Psoas muscle (tissue), 8 donors: ENCODE results near the gene GRM1. TPM values are rescaled to one million over a fixed set of nuclear protein-coding genes. Genes with fewer than 3 reads are reported as not detected.

Source experiments
- ATAC-seq, 4 donors: fragments of 200-7000 bp; cut with Tn5 transposase; one replicate each; pipeline ENCODE4 v1.9.1; 2020; ENCODE audit warnings: moderate library complexity in 3 of 4, mild to moderate bottlenecking in 2 of 4
- DNase-seq, 2 donors: peaks; one replicate each; pipeline ENCODE4 v3.0.0-alpha.2; 2020
- H3K27ac ChIP-seq: fragments of 200-600 bp; one replicate; pipeline ENCODE4 v1.8.0; 2022
- H3K27me3 ChIP-seq, 3 donors: fragments of 200-600 bp in 1 of 3; one replicate each; pipeline versions ENCODE4 v1.6.1 to v1.8.0; 2013 to 2022; ENCODE audit warnings: low read length in 2 of 3, mild to moderate bottlenecking in 2 of 3, moderate library complexity in 1 of 3; ENCODE audit not compliant: insufficient read depth in 3 of 3
- H3K36me3 ChIP-seq, 2 donors: fragments of 200-600 bp in 1 of 2; one replicate each; pipeline versions ENCODE4 v1.6.1 to v1.8.0; 2013 to 2022; ENCODE audit warnings: low read depth in 1 of 2, mild to moderate bottlenecking in 1 of 2, moderate library complexity in 1 of 2; ENCODE audit not compliant: insufficient read depth in 1 of 2
- H3K4me1 ChIP-seq: fragments of 200-600 bp; one replicate; pipeline ENCODE4 v1.8.0; 2022
- H3K4me3 ChIP-seq: fragments of 200-600 bp; one replicate; pipeline ENCODE4 v1.8.0; 2022; ENCODE audit warnings: mild to moderate bottlenecking
- H3K9me3 ChIP-seq: fragments of 200-600 bp; one replicate; pipeline ENCODE4 v1.8.0; 2022
- WGBS, 3 donors: extraction: QIAGEN DNeasy Blood & Tissue Kit; methylation state at CpG; one replicate each; pipeline versions ENCODE4 v1.1.6 to v1.1.7; 2013; 5-methylcytosine and 5-hydroxymethylcytosine counted together
- intact Hi-C, 2 donors: fragments of 100-400 bp; cut with DNase I; formaldehyde crosslinking; loops; one replicate each; pipeline versions ENCODE4 v1.11.0 to v1.14.2; 2022
- polyA plus RNA-seq, 3 donors: library from polyadenylated mRNA; stranded (reverse); fragments of 200-250 nt; gene quantifications; one replicate each; pipeline ENCODE4 v1.2.3, GENCODE V29; 2013
- total RNA-seq, 4 donors: library from RNA; stranded (reverse); fragmentation: NEBNext Ultra II Directional in 2 of 4; extraction: Animal tissue kit (Norgen Biotek cat#: 25700) in 2 of 4; gene quantifications; one replicate each; pipeline versions ENCODE4 v1.2.1 to v1.2.4, GENCODE V29; 2021 to 2023
- TF ChIP-seq, protein P1 (sequence below): fragments of 200-600 bp; IDR thresholded peaks from one replicate; pipeline ENCODE4 v1.8.0; 2022; ENCODE audit warnings: antibody characterized with exemption
- donor health status: healthy with polysubstance abuse.
- donor health status: DM: no; HTN: no; CAD: no; lungs with moderate emphysema.
- donor health status: Bipolar disorder and iron deficiency.
- donor health status: healthy.
- donor health status: DM: yes; HTN: yes; CAD: no.
- donor health status: DM: no; HTN: no; CAD: no.
- donor health status: DM: no; HTN: no; CAD: no.
- donor health status: DM: yes; HTN: yes; CAD: no.

Gene GRM1
- total and polyA plus RNA-seq, 7 donors: 0.03 to 2.6 (median 0.07) TPM; not detected in 4

GRCh38 chr6:146103416-146104072, 74.7 kb downstream of the GRM1 start:
- H3K27me3 ChIP-seq: no peaks in the 10 kb centered on the region
- no peaks in the 10 kb centered on the region for H3K9me3 ChIP-seq
- no peak overlapping the region for H3K27ac ChIP-seq
- H3K36me3 ChIP-seq: no peaks in the 10 kb centered on the region
- H3K4me1 ChIP-seq: no peaks in the 10 kb centered on the region
- ATAC-seq (no peak), DNase-seq (no peak)
- H3K4me3 ChIP-seq: no peak overlapping the region
- WGBS, 3 donors: 67 to 76% (median 72%) methylated on average over 3 of the region's 3 CpGs
- TF ChIP-seq, protein P1, sequence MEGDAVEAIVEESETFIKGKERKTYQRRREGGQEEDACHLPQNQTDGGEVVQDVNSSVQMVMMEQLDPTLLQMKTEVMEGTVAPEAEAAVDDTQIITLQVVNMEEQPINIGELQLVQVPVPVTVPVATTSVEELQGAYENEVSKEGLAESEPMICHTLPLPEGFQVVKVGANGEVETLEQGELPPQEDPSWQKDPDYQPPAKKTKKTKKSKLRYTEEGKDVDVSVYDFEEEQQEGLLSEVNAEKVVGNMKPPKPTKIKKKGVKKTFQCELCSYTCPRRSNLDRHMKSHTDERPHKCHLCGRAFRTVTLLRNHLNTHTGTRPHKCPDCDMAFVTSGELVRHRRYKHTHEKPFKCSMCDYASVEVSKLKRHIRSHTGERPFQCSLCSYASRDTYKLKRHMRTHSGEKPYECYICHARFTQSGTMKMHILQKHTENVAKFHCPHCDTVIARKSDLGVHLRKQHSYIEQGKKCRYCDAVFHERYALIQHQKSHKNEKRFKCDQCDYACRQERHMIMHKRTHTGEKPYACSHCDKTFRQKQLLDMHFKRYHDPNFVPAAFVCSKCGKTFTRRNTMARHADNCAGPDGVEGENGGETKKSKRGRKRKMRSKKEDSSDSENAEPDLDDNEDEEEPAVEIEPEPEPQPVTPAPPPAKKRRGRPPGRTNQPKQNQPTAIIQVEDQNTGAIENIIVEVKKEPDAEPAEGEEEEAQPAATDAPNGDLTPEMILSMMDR: no peak
- intact Hi-C loops: no loop called here

DNA sequence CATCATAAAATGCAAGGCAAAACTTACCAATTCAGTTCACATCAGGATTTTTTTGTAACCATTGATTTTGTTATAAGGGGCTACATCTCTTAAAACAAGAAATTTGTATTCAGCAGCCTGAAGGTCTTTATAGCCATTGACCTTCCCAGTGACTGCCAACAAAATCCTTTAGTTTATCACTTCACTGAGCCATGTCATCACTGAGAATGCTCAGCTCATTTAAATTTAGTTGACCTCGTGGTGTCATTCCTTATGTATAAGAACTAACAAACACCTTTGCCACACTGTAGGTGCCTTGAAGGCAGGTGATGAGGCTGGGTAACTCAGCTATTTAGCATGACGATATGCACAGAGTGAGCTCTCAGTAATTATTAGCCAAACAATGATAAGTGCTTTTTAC, 77.7 kb downstream of the GRM1 start:
- no peak for DNase-seq
- WGBS, 3 donors: 80 to 81% (median 80%) methylated on average over 2 of the region's 2 CpGs
- Histone ChIP-seq H3K4me1 (no peaks in the 10 kb centered on the region), H3K27ac (no peak overlapping the region), H3K36me3 (no peaks in the 10 kb centered on the region), H3K9me3 (no peaks in the 10 kb centered on the region), H3K4me3 (no peak overlapping the region), H3K27me3 (no peaks in the 10 kb centered on the region)
- no peak for ATAC-seq
- TF ChIP-seq, protein P1: no peak
- intact Hi-C loops: no loop called here

DNA sequence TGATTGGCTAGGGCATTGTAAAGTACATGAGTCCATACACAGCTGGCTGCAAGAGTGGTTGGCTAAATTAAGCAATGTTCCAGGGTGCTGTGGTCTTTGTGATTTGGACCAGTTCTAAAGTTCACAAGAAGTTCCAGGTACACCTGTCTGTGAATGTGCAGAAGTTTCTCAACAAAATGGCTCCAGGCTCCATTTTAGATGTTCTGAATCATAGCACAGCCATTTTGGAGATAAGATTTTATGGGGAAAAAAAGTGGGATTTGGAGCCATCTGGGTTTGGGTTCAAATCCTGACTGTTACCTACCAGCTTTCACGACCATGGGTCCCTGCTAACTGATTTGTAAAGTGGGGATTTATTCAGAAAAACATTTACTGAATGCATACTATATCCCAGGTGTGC, 82.1 kb downstream of the GRM1 start:
- WGBS, 3 donors: 29 to 42% (median 31%) methylated on average over 1 of the region's 1 CpG
- Histone ChIP-seq H3K9me3 (no peaks in the 10 kb centered on the region), H3K36me3 (no peaks in the 10 kb centered on the region), H3K4me1 (no peaks in the 10 kb centered on the region), H3K4me3 (no peak overlapping the region), H3K27ac (no peak overlapping the region), H3K27me3 (no peaks in the 10 kb centered on the region)
- TF ChIP-seq, protein P1: no peak
- intact Hi-C loops: no loop called here
- no peak for ATAC-seq
- no peak for DNase-seq

DNA sequence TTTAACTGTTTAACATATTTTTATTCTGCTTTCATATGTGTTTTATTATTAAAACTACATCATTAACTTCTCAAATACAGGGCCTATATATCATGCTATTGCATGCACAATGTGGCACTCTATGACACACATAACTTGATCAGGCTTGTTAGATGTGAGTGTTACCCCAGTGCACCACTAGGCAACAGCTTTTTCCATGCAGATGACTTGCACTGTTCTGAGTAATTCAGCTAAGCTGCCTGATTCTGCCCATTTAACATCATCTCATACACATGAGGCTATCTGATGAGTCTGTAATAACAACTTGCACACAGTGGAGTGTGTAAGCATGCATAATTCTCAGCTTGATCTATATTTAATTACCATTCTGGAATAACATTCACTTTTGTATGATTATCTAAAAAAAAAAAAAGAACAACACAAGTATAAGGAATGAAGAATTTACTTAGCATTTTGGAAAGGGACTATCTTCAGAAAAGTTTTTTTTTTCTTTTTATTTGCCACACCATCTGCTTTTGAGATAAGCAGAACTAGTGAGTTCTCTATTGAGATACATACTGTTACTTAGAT, 83.1 kb downstream of the GRM1 start:
- no peaks in the 10 kb centered on the region for H3K36me3 ChIP-seq
- TF ChIP-seq, protein P1: no peak
- H3K4me1 ChIP-seq: no peaks in the 10 kb centered on the region
- intact Hi-C loops: no loop called here
- H3K27ac ChIP-seq: no peak overlapping the region
- no peaks in the 10 kb centered on the region for H3K9me3 ChIP-seq
- DNase-seq (no peak), ATAC-seq (no peak)
- no peaks in the 10 kb centered on the region for H3K27me3 ChIP-seq
- no peak overlapping the region for H3K4me3 ChIP-seq
